K562 (cell line): ENCODE results near the gene NKX2-1.

ENCODE experiments used
- CBX5 ChIP-seq: IDR thresholded peaks from 2 replicates; pipeline ENCODE4 v1.6.1; 2014; ENCODE audit warnings: low read depth, borderline replicate concordance
- FOXK2 ChIP-seq, 2 experiments: fragments of 450-650 bp; IDR thresholded peaks in 1 of 2; conservative IDR thresholded peaks in 1 of 2; 2 replicates each; pipeline ENCODE4 v1.6.1; 2016; ENCODE audit warnings: low read depth in 2 of 2, mild to moderate bottlenecking in 1 of 2
- GABPA ChIP-seq: fragments of 200-800 bp; sonication (Bioruptor generic); conservative IDR thresholded peaks from 2 replicates; pipeline ENCODE4 v1.6.1; 2016; ENCODE audit warnings: low read depth, missing genetic modification characterization, missing compliant biosample characterization
- KHSRP ChIP-seq: fragments of 450-650 bp; IDR thresholded peaks from 2 replicates; pipeline ENCODE4 v1.6.1; 2017
- MAFF ChIP-seq: IDR thresholded peaks from 2 replicates; pipeline ENCODE4 v1.6.1; 2012; ENCODE audit warnings: low read length, improper control_type of control experiment
- MAX ChIP-seq: sonication (generic); formaldehyde crosslinking; IDR thresholded peaks from 2 replicates; pipeline ENCODE4 v1.9.0; 2022; ENCODE audit warnings: mild to moderate bottlenecking, missing genetic modification reagents
- POLR2A ChIP-seq: fragments of 450-650 bp; conservative IDR thresholded peaks from 2 replicates; pipeline ENCODE4 v1.6.1; 2016
- PREB ChIP-seq: sonication (generic); formaldehyde crosslinking; IDR thresholded peaks from 2 replicates; pipeline ENCODE4 v1.8.1; 2023; ENCODE audit warnings: mild to moderate bottlenecking, missing genetic modification reagents
- SMAD3 ChIP-seq: fragments of 450-650 bp; formaldehyde crosslinking; conservative IDR thresholded peaks from 2 replicates; pipeline ENCODE4 v1.4.0; 2020; ENCODE audit warnings: mild to moderate bottlenecking
- SMC3 ChIP-seq: conservative IDR thresholded peaks from 2 replicates; pipeline ENCODE4 v1.6.1; 2011; ENCODE audit warnings: low read depth, low read length, improper control_type of control experiment; ENCODE audit not compliant: insufficient read depth
- SRSF1 ChIP-seq: fragments of 200-400 bp; formaldehyde crosslinking; IDR thresholded peaks from 2 replicates; pipeline ENCODE4 v1.6.1; 2017; ENCODE audit warnings: mild to moderate bottlenecking, low read depth, low read length, moderate library complexity
- TFAP4 ChIP-seq: sonication (generic); formaldehyde crosslinking; IDR thresholded peaks from 2 replicates; pipeline ENCODE4 v1.8.0; 2022; ENCODE audit warnings: missing genetic modification reagents, mild to moderate bottlenecking, moderate library complexity, borderline replicate concordance
- TF ChIP-seq, protein P1 (sequence below), 3 experiments: IDR thresholded peaks in 2 of 3; conservative IDR thresholded peaks in 1 of 3; 2 replicates each; pipeline ENCODE4 v1.5.1; 2011 to 2012; ENCODE audit warnings: low read length in 3 of 3, mild to moderate bottlenecking in 3 of 3, control low read depth in 2 of 3, improper control_type of control experiment in 1 of 3, inconsistent platforms in 1 of 3, low read depth in 1 of 3, mixed read lengths in 1 of 3, moderate library complexity in 1 of 3; ENCODE audit not compliant: insufficient read depth in 2 of 3

- TF ChIP-seq, protein P1, sequence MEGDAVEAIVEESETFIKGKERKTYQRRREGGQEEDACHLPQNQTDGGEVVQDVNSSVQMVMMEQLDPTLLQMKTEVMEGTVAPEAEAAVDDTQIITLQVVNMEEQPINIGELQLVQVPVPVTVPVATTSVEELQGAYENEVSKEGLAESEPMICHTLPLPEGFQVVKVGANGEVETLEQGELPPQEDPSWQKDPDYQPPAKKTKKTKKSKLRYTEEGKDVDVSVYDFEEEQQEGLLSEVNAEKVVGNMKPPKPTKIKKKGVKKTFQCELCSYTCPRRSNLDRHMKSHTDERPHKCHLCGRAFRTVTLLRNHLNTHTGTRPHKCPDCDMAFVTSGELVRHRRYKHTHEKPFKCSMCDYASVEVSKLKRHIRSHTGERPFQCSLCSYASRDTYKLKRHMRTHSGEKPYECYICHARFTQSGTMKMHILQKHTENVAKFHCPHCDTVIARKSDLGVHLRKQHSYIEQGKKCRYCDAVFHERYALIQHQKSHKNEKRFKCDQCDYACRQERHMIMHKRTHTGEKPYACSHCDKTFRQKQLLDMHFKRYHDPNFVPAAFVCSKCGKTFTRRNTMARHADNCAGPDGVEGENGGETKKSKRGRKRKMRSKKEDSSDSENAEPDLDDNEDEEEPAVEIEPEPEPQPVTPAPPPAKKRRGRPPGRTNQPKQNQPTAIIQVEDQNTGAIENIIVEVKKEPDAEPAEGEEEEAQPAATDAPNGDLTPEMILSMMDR (IDR thresholded peaks at IDR 0.05 in 2 of 3, conservative IDR thresholded peaks at IDR 0.05 in 1 of 3; ENCODE audit: insufficient read depth in 2 of 3, low read depth in 1 of 3, low read length in 3 of 3), result no peak
- TF ChIP-seq GABPA (tag), result no peak
- no peak for TF ChIP-seq CBX5
- TF ChIP-seq MAFF, result no peak
- TF ChIP-seq POLR2A, result no peak
- TF ChIP-seq FOXK2 (conservative IDR thresholded peaks at IDR 0.05 in 1 of 2, IDR thresholded peaks at IDR 0.05 in 1 of 2; ENCODE audit: low read depth in 2 of 2), result no peak
- no peak for TF ChIP-seq SRSF1
- no peak for TF ChIP-seq MAX (CRISPR knock-in tag)
- TF ChIP-seq TFAP4 (CRISPR knock-in tag), result no peak
- no peak for TF ChIP-seq KHSRP
- TF ChIP-seq PREB (CRISPR knock-in tag), result no peak
- no peak for TF ChIP-seq SMC3
- no peak for TF ChIP-seq SMAD3
Observed at GRCh38 chr14:36514278-36515104, 5.5 kb downstream of the NKX2-1 start.
